ENCODE results near the gene PTGDS.

Gene PTGDS

GRCh38 chr9:137023157-137023556 is 45.9 kb downstream of the PTGDS start:
- no peak for DNase-seq (ENCODE audit: low spot score)

GRCh38 chr9:137023583-137023991 is 46.3 kb downstream of the PTGDS start:
- DNase-seq (ENCODE audit: low spot score), result no peak

GRCh38 chr9:137025517-137025966 is 48.2 kb downstream of the PTGDS start:
- DNase-seq (ENCODE audit: low spot score), result peak; percentile 74

- no peak for DNase-seq (ENCODE audit: low spot score)
Observed at GRCh38 chr9:137026384-137026783, 49.1 kb downstream of the PTGDS start.

GRCh38 chr9:137026828-137027227 is 49.5 kb downstream of the PTGDS start:
- no peak for DNase-seq (ENCODE audit: low spot score)

GRCh38 chr9:137027369-137028262 is 50.3 kb downstream of the PTGDS start, which contains the start of gene ABCA2:
Gene ABCA2 (minus strand): TSS chr9:137028237. CDS start chr9:137028140, 97 bp downstream.
- DNase-seq (ENCODE audit: low spot score), result no peak

GRCh38 chr9:137028263-137029057 is 51.2 kb downstream of the PTGDS start:
- peak; percentile 59 for DNase-seq (ENCODE audit: low spot score)

- peak; percentile 63 for DNase-seq (ENCODE audit: low spot score)
Observed at GRCh38 chr9:137029058-137029936, 52.0 kb downstream of the PTGDS start.

- DNase-seq (ENCODE audit: low spot score), result no peak
Observed at GRCh38 chr9:137030006-137030405, 52.7 kb downstream of the PTGDS start.

GRCh38 chr9:137030538-137031527 is 53.5 kb downstream of the PTGDS start:
- DNase-seq (ENCODE audit: low spot score), result no peak

Measured in kidney tubule cell (primary cell).